Thyroid gland (tissue), 4 donors: ENCODE measurements around the gene ATG3. TPM values are rescaled to one million over a fixed set of nuclear protein-coding genes. Genes with fewer than 3 reads are reported as not detected.

Experiments
- DNase-seq, 2 donors: peaks; one replicate each; pipeline ENCODE4 v3.0.0-alpha.2; 2019
- H3K27ac ChIP-seq, 3 donors: fragments of 200-600 bp; sonication (generic); 1 replicate in 2 of 3; 2 replicates in 1 of 3; pipeline ENCODE4 v1.5.1; 2016 to 2019; ENCODE audit warnings: mild to moderate bottlenecking in 1 of 3, moderate library complexity in 1 of 3
- H3K27me3 ChIP-seq: fragments of 200-600 bp; sonication (generic); one replicate; pipeline ENCODE4 v1.5.1; 2019
- H3K36me3 ChIP-seq, 2 donors: fragments of 200-600 bp; sonication (generic); one replicate each; pipeline ENCODE4 v1.5.1; 2016 to 2019
- H3K4me1 ChIP-seq, 2 donors: fragments of 200-600 bp; sonication (generic); one replicate each; pipeline ENCODE4 v1.5.1; 2017 to 2019
- H3K4me3 ChIP-seq, 3 donors: fragments of 200-600 bp; sonication (generic); replicated peaks in 1 of 3; 1 replicate in 2 of 3; 2 replicates in 1 of 3; pipeline ENCODE4 v1.5.1; 2016; ENCODE audit warnings: mild to moderate bottlenecking in 1 of 3
- H3K9me3 ChIP-seq: fragments of 200-600 bp; sonication (generic); one replicate; pipeline ENCODE4 v1.5.1; 2017
- POLR2A ChIP-seq, 2 donors: fragments of 450-650 bp; IDR thresholded peaks; one replicate each; pipeline ENCODE4 v1.6.1; 2017; ENCODE audit warnings: antibody characterized with exemption in 2 of 2, mild to moderate bottlenecking in 2 of 2, moderate library complexity in 1 of 2
- WGBS, 2 donors: methylation state at CpG; one replicate each; pipeline ENCODE4 v1.1.5; 2017; 5-methylcytosine and 5-hydroxymethylcytosine counted together
- intact Hi-C: fragments of 100-400 bp; cut with DNase I; formaldehyde crosslinking; loops from one replicate; pipeline ENCODE4 v1.15.1; 2023
- total RNA-seq, 4 donors: library from RNA; depleted of rRNA; stranded (reverse); fragments of >200 nt; gene quantifications; one replicate each; pipeline ENCODE4 v1.2.3, GENCODE V29; 2016
- TF ChIP-seq, protein P1 (sequence below), 6 experiments: fragments of 200-600 bp in 3 of 6; fragments of 450-650 bp in 3 of 6; sonication (generic) in 3 of 6; IDR thresholded peaks; one replicate each; pipeline ENCODE4 v1.5.1; 2016 to 2019; ENCODE audit warnings: antibody characterized with exemption in 6 of 6, mild to moderate bottlenecking in 2 of 6, inconsistent platforms in 1 of 6, moderate library complexity in 1 of 6

The ATG3 gene
- total RNA-seq, 4 donors from 2014 or later, result 68.5 to 117 (median 80.9) TPM

DNA sequence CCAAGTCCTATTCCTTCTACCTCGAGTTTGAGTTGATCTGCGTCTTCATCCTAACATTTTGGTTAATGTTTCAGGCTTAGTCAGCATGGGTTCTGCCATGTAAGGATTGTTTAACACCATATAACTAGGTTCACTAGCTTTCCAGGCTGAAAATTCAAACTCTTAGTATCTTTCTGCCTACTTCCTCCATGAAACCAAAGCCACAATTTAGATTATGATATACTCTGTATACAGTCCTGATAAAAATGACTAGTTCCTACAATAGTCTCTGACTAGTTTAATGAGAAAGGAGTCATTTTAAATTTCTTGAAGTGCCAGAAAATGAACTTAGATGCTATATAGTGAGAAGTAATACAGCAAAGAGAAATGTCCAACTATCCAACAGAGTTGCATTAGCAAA, 55.9 kb downstream of the ATG3 start:
- no peak for DNase-seq
- no peaks in the 10 kb centered on the region for H3K36me3 ChIP-seq
- intact Hi-C loops, result no loop called here
- H3K27ac ChIP-seq, result no peak overlapping the region
- H3K4me3 ChIP-seq, result no peak overlapping the region
- 24 to 26% methylated on average over 2 of the region's 2 CpGs for WGBS, 2 donors
- TF ChIP-seq POLR2A (IDR thresholded peaks at IDR 0.05), result no peak
- TF ChIP-seq, protein P1, sequence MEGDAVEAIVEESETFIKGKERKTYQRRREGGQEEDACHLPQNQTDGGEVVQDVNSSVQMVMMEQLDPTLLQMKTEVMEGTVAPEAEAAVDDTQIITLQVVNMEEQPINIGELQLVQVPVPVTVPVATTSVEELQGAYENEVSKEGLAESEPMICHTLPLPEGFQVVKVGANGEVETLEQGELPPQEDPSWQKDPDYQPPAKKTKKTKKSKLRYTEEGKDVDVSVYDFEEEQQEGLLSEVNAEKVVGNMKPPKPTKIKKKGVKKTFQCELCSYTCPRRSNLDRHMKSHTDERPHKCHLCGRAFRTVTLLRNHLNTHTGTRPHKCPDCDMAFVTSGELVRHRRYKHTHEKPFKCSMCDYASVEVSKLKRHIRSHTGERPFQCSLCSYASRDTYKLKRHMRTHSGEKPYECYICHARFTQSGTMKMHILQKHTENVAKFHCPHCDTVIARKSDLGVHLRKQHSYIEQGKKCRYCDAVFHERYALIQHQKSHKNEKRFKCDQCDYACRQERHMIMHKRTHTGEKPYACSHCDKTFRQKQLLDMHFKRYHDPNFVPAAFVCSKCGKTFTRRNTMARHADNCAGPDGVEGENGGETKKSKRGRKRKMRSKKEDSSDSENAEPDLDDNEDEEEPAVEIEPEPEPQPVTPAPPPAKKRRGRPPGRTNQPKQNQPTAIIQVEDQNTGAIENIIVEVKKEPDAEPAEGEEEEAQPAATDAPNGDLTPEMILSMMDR (IDR thresholded peaks at IDR 0.05), result no peak
- no peaks in the 10 kb centered on the region for H3K4me1 ChIP-seq
- no peaks in the 10 kb centered on the region for H3K27me3 ChIP-seq
- no peaks in the 10 kb centered on the region for H3K9me3 ChIP-seq

DNA sequence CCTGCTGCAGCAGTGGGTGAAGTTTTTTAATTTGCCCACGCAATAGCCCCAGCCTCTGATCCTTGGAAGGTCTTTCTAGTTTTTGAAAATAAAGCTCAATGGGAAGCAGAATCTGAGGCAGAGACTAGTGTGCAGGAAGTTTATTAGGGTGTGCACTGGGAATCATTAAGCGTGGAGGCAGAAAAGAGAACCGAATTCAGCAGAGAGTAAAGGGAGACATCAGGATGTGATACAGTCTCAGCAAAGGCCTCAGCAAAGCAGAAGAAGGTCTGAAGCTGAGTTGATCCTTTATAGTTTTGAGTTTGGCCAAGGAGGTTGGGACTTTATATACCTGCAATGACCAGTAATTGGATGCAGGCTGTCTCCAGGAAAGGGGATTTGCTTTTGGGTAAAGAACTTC, 57.6 kb downstream of the ATG3 start:
- Histone ChIP-seq H3K4me1 (no peaks in the 10 kb centered on the region), H3K9me3 (no peaks in the 10 kb centered on the region), H3K27me3 (no peaks in the 10 kb centered on the region), H3K4me3 (no peak overlapping the region), H3K27ac (no peak overlapping the region), H3K36me3 (no peaks in the 10 kb centered on the region)
- intact Hi-C loops, result no loop called here
- TF ChIP-seq, protein P1 (IDR thresholded peaks at IDR 0.05), result no peak
- no peak for TF ChIP-seq POLR2A (IDR thresholded peaks at IDR 0.05)
- 83 to 84% methylated on average over 3 of the region's 3 CpGs for WGBS, 2 donors
- no peak for DNase-seq

DNA sequence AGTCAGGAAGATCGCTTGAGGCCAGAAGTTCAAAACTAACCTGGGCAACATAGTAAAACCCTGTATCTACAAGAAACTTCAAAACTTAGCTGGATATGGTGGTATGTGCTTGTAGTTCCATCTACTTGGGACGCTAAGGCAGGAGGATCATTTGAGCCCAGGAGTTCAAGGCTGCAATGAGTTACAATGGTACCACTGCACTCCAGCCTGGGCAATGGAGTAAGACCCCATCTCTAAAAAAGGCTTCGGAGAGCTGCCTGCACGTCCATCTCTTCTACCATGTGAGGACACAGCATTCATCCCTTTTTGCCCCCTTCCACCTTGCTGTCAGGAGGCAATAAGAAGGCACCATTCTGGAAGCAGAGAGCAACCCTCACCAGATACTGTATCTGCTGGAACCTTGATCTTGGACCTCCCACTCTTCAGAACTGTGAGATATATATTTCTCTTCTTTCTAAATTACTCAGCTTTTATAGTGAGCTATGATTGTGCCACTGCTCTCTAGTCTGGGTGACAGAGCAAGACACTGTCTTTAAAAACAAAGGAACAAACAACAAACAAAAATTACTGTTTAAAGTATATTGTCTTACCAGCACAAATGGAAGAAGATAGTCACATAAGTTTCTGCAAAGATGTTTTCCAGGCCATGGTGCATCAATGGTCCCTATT, 58.3 kb downstream of the ATG3 start:
- Histone ChIP-seq H3K27me3 (no peaks in the 10 kb centered on the region), H3K27ac (no peak overlapping the region), H3K9me3 (no peaks in the 10 kb centered on the region), H3K4me1 (no peaks in the 10 kb centered on the region), H3K36me3 (no peaks in the 10 kb centered on the region), H3K4me3 (no peak overlapping the region)
- DNase-seq, result no peak
- intact Hi-C loops, result no loop called here
- no peak for TF ChIP-seq POLR2A (IDR thresholded peaks at IDR 0.05)
- TF ChIP-seq, protein P1 (IDR thresholded peaks at IDR 0.05), result no peak
- 95 to 98% methylated on average over 4 of the region's 4 CpGs for WGBS, 2 donors

DNA sequence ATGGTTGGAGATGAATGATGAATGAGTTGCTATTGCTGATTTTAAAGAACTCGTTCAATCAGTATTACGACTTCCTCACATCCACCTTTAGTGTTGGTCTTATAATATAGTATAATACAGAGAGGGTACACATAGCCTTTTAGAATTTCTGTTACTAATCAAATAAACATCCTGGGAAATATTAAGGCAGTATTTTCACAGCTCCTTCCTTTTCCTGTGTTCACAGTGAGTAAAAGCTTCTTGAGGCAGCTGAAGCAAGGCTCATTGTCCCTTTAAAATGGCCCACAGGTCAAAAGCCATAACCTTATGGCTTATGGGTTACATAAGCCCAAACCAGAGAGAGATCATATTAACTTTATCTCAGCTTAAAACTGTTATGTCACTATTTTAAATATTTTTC, 61.1 kb downstream of the ATG3 start:
- 84 to 90% methylated on average over 2 of the region's 2 CpGs for WGBS, 2 donors
- H3K27ac ChIP-seq, result no peak overlapping the region
- DNase-seq, result no peak
- no peaks in the 10 kb centered on the region for H3K4me1 ChIP-seq
- no peaks in the 10 kb centered on the region for H3K27me3 ChIP-seq
- H3K4me3 ChIP-seq, result no peak overlapping the region
- no peaks in the 10 kb centered on the region for H3K36me3 ChIP-seq
- intact Hi-C loops, result no loop called here
- TF ChIP-seq POLR2A (IDR thresholded peaks at IDR 0.05), result no peak
- TF ChIP-seq, protein P1 (IDR thresholded peaks at IDR 0.05), result no peak
- H3K9me3 ChIP-seq, result no peaks in the 10 kb centered on the region

DNA sequence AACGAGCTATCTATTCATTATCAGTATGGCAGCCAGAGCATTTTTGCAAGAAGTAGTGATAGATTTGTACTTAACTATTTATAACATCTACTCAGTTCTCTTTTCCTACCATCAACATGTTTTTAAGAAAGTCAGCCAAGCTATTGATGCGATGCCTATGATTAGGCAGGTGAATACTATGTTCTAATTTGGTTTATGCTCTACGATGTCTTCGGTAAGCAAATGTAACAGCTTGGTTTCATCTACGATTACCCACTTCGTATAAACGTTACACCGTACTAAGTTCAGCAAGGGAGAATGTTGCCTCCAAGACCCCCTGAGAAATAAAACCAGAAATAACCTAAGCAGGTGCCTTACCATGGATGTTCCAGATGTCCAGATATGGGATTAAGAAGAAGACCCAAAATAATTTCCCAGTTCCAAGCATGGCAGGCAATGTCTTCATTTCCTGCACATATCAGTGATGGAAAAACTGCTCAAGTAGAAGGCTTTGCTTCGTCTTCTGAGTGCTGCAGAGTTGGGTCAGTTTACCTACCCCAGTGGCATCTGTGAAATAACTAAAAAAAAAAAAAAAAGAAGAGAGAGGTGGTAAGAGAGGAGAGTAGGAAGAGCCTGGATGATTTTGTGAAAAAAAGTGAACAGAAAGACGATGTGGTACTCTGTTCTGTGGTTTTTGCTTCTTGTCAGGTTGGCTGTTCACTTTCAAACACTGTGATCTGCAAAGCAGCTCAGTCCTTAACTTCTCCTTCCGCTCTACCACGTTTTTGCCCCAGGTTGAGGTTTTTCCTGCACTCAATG, 62.6 kb downstream of the ATG3 start, which contains the start of gene BTLA:
TSS of gene BTLA (minus strand) at position 559 of the 798 bp plus-strand sequence. CDS start at position 445, 114 bp downstream.
- no peak within 1 kb of the TSS for H3K27ac ChIP-seq
- 87 to 90% methylated on average over 12 of the region's 12 CpGs for WGBS, 2 donors
- no peaks in the 10 kb centered on the region for H3K27me3 ChIP-seq
- H3K9me3 ChIP-seq, result no peaks in the 10 kb centered on the region
- no peaks in the 10 kb centered on the region for H3K36me3 ChIP-seq
- no peak for DNase-seq
- no peak within 1 kb of the TSS for H3K4me3 ChIP-seq
- no peaks in the 10 kb centered on the region for H3K4me1 ChIP-seq
- TF ChIP-seq POLR2A (IDR thresholded peaks at IDR 0.05), result no peak
- TF ChIP-seq, protein P1 (IDR thresholded peaks at IDR 0.05), result no peak
- intact Hi-C loops, result no loop called here
